ENCODE measurements around the gene HERPUD2. TPM values are rescaled to one million over a fixed set of nuclear protein-coding genes. Genes with fewer than 3 reads are reported as not detected.

HERPUD2 gene
- total RNA-seq, 1 experiment from 2014 or later = 11.7 TPM

GRCh38 chr7:35714862-35715261 is 19.9 kb upstream of the HERPUD2 start:
- Histone ChIP-seq H3K27ac (ENCODE audit: low read length) (no peak overlapping the region), H3K27me3 (ENCODE audit: low read length) (no peaks in the 10 kb centered on the region), H3K9me3 (ENCODE audit: low read length) (no peaks in the 10 kb centered on the region), H3K36me3 (ENCODE audit: low read depth, low read length) (no peaks in the 10 kb centered on the region), H3K9ac (ENCODE audit: low read length) (no peak overlapping the region), H3F3A (ENCODE audit: low read length, unreplicated experiment) (no peaks in the 10 kb centered on the region), H3K4me3 (ENCODE audit: low read length) (no peak overlapping the region), H3K79me2 (ENCODE audit: low read length) (no peaks in the 10 kb centered on the region), H3K9me2 (replicated peaks; ENCODE audit: low read length) (no peaks in the 10 kb centered on the region), H3K4me2 (ENCODE audit: low read length) (no peak overlapping the region), H2AFZ (ENCODE audit: low read length) (no peak overlapping the region), H4K20me1 (ENCODE audit: low read length) (no peaks in the 10 kb centered on the region), H3K4me1 (ENCODE audit: insufficient read depth, low read length) (peaks cover 5% of the 10 kb centered on the region; the same call in 1 of the 2 replicates)
- no peak for TF ChIP-seq EZH2phosphoT487 (IDR thresholded peaks at IDR 0.05; ENCODE audit: borderline replicate concordance, low read length)
- TF ChIP-seq, protein P1, sequence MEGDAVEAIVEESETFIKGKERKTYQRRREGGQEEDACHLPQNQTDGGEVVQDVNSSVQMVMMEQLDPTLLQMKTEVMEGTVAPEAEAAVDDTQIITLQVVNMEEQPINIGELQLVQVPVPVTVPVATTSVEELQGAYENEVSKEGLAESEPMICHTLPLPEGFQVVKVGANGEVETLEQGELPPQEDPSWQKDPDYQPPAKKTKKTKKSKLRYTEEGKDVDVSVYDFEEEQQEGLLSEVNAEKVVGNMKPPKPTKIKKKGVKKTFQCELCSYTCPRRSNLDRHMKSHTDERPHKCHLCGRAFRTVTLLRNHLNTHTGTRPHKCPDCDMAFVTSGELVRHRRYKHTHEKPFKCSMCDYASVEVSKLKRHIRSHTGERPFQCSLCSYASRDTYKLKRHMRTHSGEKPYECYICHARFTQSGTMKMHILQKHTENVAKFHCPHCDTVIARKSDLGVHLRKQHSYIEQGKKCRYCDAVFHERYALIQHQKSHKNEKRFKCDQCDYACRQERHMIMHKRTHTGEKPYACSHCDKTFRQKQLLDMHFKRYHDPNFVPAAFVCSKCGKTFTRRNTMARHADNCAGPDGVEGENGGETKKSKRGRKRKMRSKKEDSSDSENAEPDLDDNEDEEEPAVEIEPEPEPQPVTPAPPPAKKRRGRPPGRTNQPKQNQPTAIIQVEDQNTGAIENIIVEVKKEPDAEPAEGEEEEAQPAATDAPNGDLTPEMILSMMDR (conservative IDR thresholded peaks at IDR 0.05; ENCODE audit: low read depth, low read length) = no peak
- TF ChIP-seq EZH2 (IDR thresholded peaks at IDR 0.05; ENCODE audit: low read length, unreplicated experiment) = no peak
- ATAC-seq (peak; percentile 58), DNase-seq (peak; percentile 45)
- no TSS peak for BruUV-seq (replicated peaks)
- intact Hi-C loops (cut with micrococcal nuclease) = no loop called here
- ChIA-PET POLR2A (ENCODE audit: unreplicated experiment) (no interaction called here), CTCF (no interaction called here)

DNA sequence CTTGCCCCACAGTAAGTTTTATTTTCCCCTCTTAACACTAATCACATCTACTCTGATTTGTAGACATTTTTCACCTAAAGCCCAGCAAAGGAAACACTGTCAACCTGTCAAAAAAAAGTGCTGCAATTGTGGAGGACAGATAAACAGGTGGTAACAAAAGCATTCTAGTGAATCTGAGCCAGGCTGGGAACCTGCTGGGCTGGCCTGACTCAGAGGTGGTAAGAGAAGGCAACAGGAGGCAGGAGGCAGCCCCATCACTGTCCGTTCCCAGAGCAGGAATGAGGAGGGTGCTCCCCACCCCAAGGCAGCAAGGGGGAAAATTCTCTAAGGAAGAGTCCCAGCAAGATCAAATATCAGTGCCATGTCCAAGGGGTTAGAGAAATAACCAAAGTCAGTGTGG is 19.5 kb upstream of the HERPUD2 start:
- H3K27ac ChIP-seq (ENCODE audit: low read length) = no peak overlapping the region
- H3K9me3 ChIP-seq (ENCODE audit: low read length) = no peaks in the 10 kb centered on the region
- H3F3A ChIP-seq (ENCODE audit: low read length, unreplicated experiment) = no peaks in the 10 kb centered on the region
- H4K20me1 ChIP-seq (ENCODE audit: low read length) = no peaks in the 10 kb centered on the region
- no peak overlapping the region for H3K4me3 ChIP-seq (ENCODE audit: low read length)
- H3K79me2 ChIP-seq (ENCODE audit: low read length) = no peaks in the 10 kb centered on the region
- H3K9me2 ChIP-seq (replicated peaks; ENCODE audit: low read length) = no peaks in the 10 kb centered on the region
- no TSS peak for BruUV-seq (replicated peaks)
- no peak for ATAC-seq
- CTCF ChIA-PET = no interaction called here
- intact Hi-C loops (cut with micrococcal nuclease) = no loop called here
- POLR2A ChIA-PET (ENCODE audit: unreplicated experiment) = no interaction called here
- H3K4me1 ChIP-seq (ENCODE audit: insufficient read depth, low read length) = peaks cover 8% of the 10 kb centered on the region; the same call in 1 of the 2 replicates
- no peaks in the 10 kb centered on the region for H3K27me3 ChIP-seq (ENCODE audit: low read length)
- H3K4me2 ChIP-seq (ENCODE audit: low read length) = no peak overlapping the region
- no peaks in the 10 kb centered on the region for H3K36me3 ChIP-seq (ENCODE audit: low read depth, low read length)
- TF ChIP-seq EZH2 (IDR thresholded peaks at IDR 0.05; ENCODE audit: low read length, unreplicated experiment) (no peak), EZH2phosphoT487 (IDR thresholded peaks at IDR 0.05; ENCODE audit: borderline replicate concordance, low read length) (no peak)
- TF ChIP-seq, protein P1 (conservative IDR thresholded peaks at IDR 0.05; ENCODE audit: low read depth, low read length) = no peak
- DNase-seq = no peak
- H3K9ac ChIP-seq (ENCODE audit: low read length) = no peak overlapping the region
- H2AFZ ChIP-seq (ENCODE audit: low read length) = no peak overlapping the region

GRCh38 chr7:35712563-35713226 is 17.8 kb upstream of the HERPUD2 start:
- TF ChIP-seq EZH2phosphoT487 (IDR thresholded peaks at IDR 0.05; ENCODE audit: borderline replicate concordance, low read length) (no peak), EZH2 (IDR thresholded peaks at IDR 0.05; ENCODE audit: low read length, unreplicated experiment) (no peak)
- TF ChIP-seq, protein P1 (conservative IDR thresholded peaks at IDR 0.05; ENCODE audit: low read depth, low read length) = no peak
- H3K36me3 ChIP-seq (ENCODE audit: low read depth, low read length) = no peaks in the 10 kb centered on the region
- H3K4me2 ChIP-seq (ENCODE audit: low read length) = no peak overlapping the region
- no TSS peak for BruUV-seq (replicated peaks)
- H3K9me2 ChIP-seq (replicated peaks; ENCODE audit: low read length) = no peaks in the 10 kb centered on the region
- no peak for ATAC-seq
- DNase-seq = no peak
- no peaks in the 10 kb centered on the region for H3K9me3 ChIP-seq (ENCODE audit: low read length)
- H3K27ac ChIP-seq (ENCODE audit: low read length) = no peak overlapping the region
- no peak overlapping the region for H3K4me3 ChIP-seq (ENCODE audit: low read length)
- ChIA-PET CTCF (no interaction called here), POLR2A (ENCODE audit: unreplicated experiment) (no interaction called here)
- H2AFZ ChIP-seq (ENCODE audit: low read length) = no peak overlapping the region
- intact Hi-C loops (cut with micrococcal nuclease) = no loop called here
- H3K79me2 ChIP-seq (ENCODE audit: low read length) = no peaks in the 10 kb centered on the region
- H3F3A ChIP-seq (ENCODE audit: low read length, unreplicated experiment) = no peaks in the 10 kb centered on the region
- peaks cover 10% of the 10 kb centered on the region for H3K4me1 ChIP-seq (ENCODE audit: insufficient read depth, low read length)
- no peaks in the 10 kb centered on the region for H4K20me1 ChIP-seq (ENCODE audit: low read length)
- no peaks in the 10 kb centered on the region for H3K27me3 ChIP-seq (ENCODE audit: low read length)
- H3K9ac ChIP-seq (ENCODE audit: low read length) = no peak overlapping the region

Measured in PC-3 (cell line).